KBM-7 (cell line): ENCODE measurements around the gene PUM1.
"Not testable (repeated sequence)": the region's sequence is repeated elsewhere in the genome, so short reads cannot be mapped to it uniquely, and the experiment has no call there.

Source experiments
- DNase-seq: peaks from one replicate; pipeline ENCODE4 v3.0.0-alpha.2; 2015
- in situ Hi-C: fragments of 300-500 bp; cut with MboI; formaldehyde crosslinking; loops from 2 replicates; pipeline ENCODE4 v1.14.3; 2020; ENCODE audit warnings: low sequenced_read_pairs, low pct_unique_long_range_greater_than_20kb, mixed read lengths

Gene PUM1

DNA sequence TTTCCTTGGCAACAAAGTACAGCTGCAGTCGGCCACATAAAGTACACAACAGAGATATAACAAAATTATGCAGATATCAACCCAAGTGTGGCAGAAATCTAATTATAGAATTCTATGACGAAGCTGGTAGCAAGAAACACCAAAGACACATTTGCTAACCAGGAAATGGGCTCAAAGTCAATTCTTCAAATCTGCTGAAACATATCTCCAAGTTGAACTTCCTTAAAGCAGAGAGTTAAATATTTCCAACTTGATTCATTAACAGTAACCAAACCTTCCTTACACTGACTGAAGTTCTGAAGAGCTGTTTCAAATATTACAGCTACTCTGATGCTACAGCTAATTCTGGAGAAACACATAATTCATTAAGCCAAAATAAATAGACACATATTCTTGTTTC lies 89.4 kb downstream of the PUM1 start:
- in situ Hi-C loops: no loop called here
- DNase-seq: no peak

DNA sequence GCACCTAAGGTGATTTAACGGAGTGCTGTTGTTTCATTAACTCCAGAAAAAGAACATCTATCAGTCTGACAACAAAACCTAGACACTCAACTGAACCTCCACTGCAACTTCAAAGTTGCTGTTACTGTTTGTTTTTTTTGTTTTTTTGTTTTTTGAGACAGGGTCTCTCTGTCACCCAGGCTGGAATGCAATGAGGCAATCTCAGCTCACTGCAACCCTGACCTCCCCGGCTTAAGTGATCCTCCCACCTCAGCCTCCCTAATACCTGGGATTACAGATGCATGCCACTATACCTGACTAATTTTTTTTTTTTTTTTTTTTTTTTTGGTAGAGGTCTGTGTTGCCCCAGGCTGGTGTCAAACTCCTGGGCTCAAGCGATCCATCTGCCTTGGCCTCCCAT lies 90.3 kb downstream of the PUM1 start:
- in situ Hi-C loops: no loop called here
- no peak for DNase-seq

DNA sequence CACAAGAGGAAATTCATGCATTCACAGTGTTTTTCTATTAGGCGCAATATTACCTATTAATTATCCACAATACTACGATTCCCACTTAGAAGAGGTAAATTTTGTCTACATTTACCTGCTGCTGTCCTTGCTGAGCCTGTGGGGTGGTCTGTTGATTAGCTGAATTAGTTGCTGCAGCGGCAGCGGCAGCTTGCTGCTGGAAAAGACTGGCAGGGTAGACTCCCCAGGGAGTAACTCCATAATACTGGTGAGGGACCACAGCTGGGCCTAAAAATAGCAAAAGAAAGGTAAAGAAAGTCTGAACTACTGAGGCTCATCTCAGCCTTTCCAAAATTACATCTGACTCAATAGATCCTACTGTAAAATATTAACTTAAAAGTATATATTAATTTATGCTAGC lies 91.0 kb downstream of the PUM1 start:
- in situ Hi-C loops: no loop called here
- DNase-seq: no peak

DNA sequence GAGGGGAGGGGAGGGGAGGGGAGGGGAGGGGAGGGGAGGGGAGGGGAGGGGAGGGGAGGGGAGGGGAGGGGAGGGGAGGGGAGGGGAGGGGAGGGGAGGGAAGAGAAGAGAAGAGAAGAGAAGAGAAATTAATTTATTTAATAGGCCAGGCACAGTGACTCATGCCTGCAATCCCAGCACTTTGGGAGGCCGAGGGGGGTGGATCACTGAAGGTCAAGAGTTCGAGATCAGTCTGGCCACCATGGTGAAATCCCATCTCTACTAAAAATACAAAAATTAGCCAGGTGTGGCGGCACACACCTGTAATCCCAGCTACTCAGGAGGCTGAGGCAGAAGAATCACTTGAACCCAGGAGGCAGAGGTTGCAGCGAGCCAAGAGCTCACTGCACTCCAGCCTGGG lies 93.2 kb downstream of the PUM1 start:
- in situ Hi-C loops, DNase-seq: not testable (repeated sequence)

DNA sequence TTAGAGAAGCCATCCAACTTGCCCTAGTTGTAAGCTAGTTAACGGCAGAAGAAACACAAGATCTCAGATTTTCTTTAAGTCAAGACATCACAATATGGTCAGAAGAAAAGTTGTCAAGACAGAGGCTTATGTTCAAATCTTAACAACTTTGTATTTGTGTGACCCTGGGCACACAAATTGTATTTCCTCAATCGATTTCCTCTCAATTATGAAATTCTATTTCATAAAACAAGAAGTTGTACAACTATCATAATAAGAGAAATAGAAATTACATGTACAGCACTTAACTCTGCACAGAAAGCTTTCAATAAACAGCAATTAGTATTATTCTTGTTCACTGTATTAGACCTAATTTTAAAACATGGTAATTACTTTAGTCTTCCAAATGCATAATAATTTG lies 94.0 kb downstream of the PUM1 start:
- DNase-seq: no peak
- in situ Hi-C loops: no loop called here

DNA sequence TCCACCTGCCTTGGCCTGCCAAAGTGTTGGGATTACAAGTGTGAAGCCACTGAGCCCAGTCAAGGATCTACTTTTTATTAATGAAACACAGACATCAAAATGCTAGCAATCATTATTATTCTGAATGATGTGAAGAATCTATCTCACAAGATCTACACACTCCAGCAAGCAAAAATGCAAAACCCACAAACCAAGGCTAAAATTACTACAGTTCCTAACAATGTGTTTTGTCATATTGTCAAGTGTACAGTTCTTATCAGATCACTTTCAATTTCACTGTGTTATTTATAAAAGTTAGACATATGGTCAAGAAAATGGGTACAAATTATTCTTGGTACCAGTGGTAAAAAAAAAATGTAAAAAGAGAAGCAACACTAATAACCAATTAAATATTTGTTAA lies 95.6 kb downstream of the PUM1 start:
- in situ Hi-C loops: no loop called here
- no peak for DNase-seq

DNA sequence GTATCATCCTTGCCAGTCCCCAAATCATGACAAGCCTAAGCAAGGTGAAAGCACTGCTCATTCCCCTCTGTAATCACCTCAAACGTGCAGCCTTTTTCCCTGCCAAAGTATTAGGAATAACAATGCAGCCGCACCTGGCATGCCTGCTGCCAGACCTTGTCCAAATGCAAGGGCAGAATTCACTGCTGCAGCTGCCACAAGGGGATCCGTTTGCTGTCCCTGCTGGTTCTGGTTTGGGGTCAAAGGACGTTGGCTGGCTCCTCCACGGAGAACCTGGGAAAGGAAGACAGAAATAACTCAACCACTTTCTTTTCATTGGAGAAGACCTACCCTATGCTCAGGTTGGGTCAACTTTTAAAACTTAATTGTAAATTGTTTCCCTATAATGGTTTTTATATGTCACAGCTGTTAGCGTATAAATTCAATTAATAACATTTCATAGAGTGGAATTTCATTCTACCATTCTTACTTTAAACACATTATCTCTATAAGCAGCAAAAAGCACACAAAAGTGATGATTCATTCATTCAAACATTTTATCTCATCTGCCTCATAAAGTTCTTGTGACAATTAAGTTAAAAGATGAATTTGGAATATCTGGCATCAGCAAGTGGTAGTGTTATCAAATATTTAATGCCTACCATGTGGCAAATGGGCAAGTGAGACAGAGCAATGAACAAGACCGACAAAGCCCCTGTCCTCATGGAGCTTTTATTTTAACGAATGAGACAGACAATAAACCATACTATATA lies 97.1 kb downstream of the PUM1 start:
- no peak for DNase-seq
- in situ Hi-C loops: no loop called here

DNA sequence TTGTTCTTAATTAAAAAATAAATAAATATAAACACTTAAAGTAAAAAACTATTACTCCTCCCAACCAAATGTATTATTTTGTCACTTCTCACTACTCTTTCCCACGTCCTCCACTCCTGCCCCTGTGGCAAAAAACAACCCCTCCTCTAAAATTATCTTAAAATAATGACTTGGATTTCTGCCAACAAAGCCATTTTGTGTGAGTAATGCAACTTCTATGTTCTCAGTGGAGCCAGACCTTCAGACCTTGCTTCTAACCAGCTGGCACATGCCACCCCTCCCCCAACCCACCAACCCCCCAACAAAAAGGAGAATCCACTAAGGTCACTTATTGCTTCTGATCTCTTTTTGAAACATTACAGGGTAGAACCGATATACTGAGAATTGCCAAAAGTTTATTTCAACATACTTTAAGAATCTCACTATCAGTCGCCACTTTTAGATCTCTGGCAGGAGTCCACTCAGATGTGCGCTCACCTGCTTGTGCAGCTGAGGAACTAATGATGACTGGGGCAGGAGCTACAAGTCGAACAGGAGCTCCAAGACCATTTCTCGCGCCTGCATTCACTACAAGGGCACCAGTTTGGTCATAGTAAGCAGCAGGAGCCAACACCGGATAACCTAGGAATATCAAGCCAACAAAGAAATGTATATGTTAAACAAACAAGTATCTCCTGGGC lies 98.7 kb downstream of the PUM1 start:
- in situ Hi-C loops: no loop called here
- DNase-seq: no peak

DNA sequence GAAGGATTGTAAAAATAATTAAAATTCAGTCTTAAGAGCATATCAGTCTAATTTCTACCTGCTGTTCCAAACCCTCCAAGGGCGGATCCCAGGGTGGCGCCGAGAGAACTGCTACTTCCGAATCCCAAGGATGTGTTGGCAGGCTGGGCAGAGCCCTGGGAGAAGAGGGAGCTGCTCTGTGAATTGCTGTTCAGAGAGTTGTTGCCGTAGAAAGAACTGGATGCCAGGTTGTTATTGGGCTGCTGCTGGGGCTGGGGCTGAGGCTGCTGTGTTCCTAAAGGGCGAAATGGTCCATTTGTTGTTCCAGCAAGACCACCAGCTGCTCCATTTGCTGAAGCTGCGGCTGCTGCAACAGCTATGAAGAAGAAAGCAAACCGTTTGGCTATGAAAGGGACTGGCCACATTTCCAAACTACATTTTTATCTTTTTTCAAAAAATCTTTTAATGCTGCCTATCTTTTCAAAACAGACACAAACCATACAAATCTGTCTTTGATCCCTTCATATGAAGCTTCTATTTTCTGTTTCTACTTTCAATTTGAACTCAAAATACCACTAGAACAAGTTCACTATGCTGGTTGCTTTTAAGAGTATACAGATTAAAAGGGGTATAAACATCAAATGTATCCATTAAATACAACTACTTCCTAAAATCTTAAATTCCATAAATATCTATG lies 99.5 kb downstream of the PUM1 start:
- in situ Hi-C loops: no loop called here
- no peak for DNase-seq

DNA sequence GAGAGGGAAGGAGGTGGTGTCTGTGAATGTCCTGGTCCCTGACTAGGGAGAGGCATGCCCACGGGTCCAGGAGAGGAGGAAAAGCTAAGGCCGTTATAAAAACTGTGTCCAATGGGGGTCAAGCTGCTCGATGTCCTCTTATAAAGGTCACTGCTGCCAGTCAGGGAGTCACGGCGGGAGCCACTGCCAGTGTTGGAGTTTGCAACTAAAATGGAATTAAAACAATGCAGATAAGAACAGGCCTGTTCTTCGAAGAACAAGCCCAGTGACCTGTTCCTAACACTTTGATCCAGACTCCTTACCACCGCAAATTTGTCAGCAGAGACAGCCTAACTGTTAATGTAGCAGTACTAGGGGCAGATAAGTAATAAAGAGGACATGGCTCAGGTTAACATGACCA lies 100.8 kb downstream of the PUM1 start:
- in situ Hi-C loops: no loop called here
- DNase-seq: no peak

DNA sequence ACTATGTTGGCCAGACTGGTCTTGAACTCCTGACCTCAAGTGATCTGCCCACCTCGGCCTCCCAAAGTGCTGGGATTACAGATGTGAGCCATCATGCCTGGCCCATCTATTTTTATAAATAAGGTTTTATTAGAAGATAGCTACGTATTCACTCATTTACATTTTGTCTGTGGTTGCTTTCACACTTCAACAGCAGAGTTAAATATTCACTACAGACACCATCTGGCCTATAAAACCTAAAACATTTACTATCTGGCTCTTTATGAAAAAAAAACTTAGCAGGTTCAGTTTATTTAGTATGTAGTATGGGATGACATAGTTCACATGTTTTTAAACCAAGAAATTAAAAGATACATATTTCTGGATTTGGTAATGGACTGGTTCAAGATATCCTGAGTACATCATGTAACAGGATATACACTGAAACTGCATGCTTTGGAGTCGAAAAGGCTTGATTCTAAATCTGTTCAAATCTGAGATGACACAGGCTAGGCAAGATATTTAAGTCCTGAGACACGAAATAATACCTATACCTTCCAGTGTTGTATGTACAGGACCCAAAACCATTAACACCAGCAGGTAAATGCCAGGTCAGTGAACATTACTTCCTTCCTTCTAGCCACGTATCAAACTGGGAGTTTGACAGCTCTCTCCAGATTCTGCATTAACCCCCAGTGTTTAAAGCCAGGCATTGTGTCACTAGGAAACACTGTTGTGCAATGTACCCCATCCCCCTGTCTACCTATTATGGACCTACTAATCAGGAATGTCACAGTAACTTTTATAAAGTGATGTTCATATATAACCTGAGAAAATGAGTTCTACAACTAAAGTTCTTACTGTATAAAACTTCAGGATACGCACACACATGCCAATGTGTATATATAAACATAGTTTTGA lies 102.7 kb downstream of the PUM1 start:
- in situ Hi-C loops: no loop called here
- DNase-seq: no peak

DNA sequence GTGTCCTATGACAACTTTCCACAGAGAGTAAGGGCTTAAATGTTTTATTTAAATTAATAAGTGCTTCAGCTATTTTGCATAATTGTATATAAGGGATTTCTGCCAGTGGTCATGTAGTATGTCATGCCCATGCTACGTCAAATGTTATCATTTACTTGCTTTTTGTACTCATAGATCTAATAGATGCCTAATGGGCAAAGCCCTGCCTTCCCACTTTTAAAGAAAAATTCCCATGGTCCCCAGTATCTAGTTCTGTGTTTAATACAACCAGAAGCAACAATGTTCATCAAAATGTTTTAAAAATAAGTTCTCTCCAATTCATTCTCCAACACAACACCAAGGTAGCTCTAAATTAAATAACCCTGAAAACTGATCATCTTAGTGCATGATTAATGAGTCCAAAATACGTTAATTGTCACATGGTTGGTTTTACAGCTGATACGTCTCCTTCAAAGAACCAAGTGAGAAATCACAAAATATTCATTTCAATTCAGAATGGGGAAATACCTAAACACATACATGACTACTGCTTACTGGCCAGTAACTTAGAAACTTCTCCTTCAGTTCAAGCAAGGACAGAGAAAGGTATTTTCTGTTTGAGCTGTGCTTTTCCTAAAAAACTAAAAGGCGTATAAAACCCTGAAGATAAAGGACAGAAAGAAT lies 107.8 kb downstream of the PUM1 start:
- no peak for DNase-seq
- in situ Hi-C loops: no loop called here

DNA sequence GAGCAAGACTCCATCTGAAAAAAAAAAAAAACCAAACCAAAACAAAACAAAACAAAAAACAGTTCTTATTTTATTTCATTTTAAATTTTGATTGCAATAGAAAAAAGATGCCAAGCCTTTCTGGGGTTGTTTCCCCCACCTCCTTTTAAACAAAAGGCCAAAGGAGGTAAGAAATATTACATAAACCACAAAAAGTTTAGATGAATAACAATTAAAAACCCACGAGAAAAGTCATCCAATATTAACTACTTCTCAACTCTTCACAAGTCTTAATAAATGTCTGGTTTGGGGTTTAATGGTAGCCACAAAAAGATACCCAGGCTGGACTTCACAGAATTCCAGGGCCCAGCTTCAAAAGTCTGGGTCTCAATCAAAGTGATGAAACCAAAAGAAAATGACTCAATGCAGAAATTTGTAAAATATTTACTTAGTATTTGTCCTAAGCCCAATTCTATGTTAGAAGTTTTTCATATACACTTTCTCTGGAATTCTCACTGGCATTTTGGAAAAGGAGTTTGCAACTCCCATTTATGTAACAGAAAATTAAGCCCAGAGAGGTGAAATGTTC lies 110.0 kb downstream of the PUM1 start:
- in situ Hi-C loops: no loop called here
- DNase-seq: no peak

DNA sequence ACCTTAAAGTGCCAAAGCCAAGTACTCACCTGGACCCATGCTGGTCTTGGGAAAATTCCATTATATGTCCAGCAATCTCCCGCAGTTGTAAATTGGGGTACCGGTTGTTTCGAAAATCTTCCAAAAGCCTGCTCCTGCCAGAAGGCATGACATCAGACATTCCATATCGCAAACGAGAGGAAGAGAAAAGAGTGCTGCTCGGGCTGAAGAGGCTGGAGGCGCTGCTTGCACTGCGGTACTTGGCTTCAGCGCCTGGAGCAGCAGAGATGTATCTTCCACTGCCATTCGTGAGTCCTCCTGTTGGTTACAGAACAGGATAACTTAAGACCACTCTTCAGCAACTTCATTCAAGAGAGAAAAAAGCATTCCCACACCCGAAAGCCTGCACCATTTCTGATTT lies 111.8 kb downstream of the PUM1 start:
- in situ Hi-C loops: no loop called here

DNA sequence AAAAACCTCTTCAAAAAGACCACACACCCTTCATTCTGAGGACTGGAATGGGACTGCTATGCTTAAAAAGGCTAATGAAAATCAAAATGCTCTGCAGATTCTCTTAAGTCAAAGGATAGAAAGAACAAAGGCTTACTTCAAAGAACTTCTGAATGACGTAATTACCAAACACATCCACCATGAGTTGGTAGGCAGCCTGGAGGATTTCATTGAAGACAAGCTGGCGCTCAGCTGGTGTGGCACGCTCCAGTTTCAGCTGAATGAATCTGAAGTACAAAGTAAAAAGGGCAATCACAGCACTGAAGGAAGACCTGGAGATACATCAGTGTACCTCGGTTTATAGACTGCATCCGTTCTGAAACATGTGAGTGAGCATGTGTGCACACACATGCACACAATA lies 113.4 kb downstream of the PUM1 start:
- DNase-seq: no peak
- in situ Hi-C loops: no loop called here

More for the DNA sequence above, 111.8 kb downstream of the PUM1 start:
- no peak for DNase-seq

DNA sequence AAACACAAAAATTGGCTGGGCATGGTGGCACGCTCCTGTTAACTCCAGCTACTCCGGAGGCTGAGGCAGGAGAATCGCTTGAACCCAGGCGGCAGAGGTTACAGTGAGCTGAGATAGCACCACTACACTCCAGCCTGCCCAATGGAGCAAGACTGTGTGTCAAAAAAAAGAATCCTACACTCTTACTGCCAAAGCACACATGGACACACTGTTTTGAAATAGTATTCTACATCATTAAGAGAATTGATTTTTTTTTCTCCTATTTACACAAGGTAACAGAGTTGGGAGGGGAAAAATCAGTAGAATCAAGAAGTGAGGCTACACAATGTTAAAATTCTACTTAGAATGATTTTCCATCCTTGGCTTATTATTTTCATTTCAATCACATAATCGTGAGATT lies 114.8 kb downstream of the PUM1 start:
- in situ Hi-C loops: no loop called here
- no peak for DNase-seq

DNA sequence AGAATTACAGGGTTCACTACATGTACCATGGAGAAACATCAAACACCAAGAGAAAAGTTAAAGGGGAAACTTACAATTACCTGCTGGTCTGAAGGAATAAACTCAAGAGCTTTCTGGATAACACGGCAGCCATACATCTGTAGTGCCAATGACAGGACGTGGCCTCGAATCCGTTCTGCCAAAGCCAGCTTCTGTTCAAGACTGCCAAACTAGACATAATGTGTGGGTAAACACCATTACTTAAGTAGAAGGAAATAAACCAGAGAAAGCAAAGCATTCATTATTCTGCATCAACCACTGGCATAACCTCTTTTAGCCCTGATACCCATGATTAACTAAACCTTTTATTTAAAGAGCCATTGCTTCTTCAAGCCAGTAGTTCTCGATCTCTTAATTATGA lies 115.5 kb downstream of the PUM1 start:
- in situ Hi-C loops: no loop called here
- no peak for DNase-seq

DNA sequence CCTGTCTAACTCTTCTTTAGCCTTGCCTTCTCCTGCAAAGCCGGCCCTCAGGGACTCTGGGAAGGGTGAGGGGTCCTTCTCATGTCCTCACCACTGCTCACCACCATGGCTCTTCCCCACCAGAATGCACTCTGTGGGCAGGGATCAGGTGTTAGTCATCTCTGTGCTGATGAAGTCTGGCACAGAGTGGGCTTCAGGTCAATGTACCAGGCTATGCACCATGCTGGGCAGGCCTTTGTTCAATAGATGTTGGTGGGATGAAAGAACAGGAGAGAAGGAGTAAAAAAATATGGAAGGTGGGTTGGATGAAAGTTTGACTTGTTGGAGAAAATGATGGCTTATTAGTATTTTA lies 116.1 kb downstream of the PUM1 start:
- DNase-seq, in situ Hi-C loops: not testable (repeated sequence)
